GM19452 (cell line): Measurements from ENCODE around the gene RNF114.
A peak's percentile ranks its signal among the peaks of the same experiment; 100 is the strongest.
"Not testable (repeated sequence)": the region's sequence is repeated elsewhere in the genome, so short reads cannot be mapped to it uniquely, and the experiment has no call there.

Experiments
- ATAC-seq: cut with Tn5 transposase; IDR thresholded peaks from one replicate; pipeline ENCODE4 v1.9.1; 2021; ENCODE audit not compliant: unreplicated experiment

RNF114 gene

GRCh38 chr20:49936153-49937026, at the start of gene RNF114:
Gene RNF114, plus strand, starts transcription at chr20:49936397. Its CDS starts 16 bp downstream, at chr20:49936413.
- ATAC-seq = peak; percentile 64

- ATAC-seq = no peak
Observed at GRCh38 chr20:49886571-49887213, 49.5 kb upstream of the RNF114 start.

GRCh38 chr20:49887251-49888211, 48.7 kb upstream of the RNF114 start:
- no peak for ATAC-seq

GRCh38 chr20:49888212-49889000, 47.8 kb upstream of the RNF114 start:
- no peak for ATAC-seq

GRCh38 chr20:49889001-49889934, 46.9 kb upstream of the RNF114 start:
- ATAC-seq = no peak

- no peak for ATAC-seq
Observed at GRCh38 chr20:49889935-49890333, 46.3 kb upstream of the RNF114 start.

GRCh38 chr20:49890471-49891361, 45.5 kb upstream of the RNF114 start:
- no peak for ATAC-seq

GRCh38 chr20:49891476-49892110, 44.6 kb upstream of the RNF114 start:
- ATAC-seq = no peak

- ATAC-seq = no peak
Observed at GRCh38 chr20:49892260-49892659, 43.9 kb upstream of the RNF114 start.

GRCh38 chr20:49892817-49893216, 43.4 kb upstream of the RNF114 start:
- no peak for ATAC-seq

- no peak for ATAC-seq
Observed at GRCh38 chr20:49893242-49894072, 42.7 kb upstream of the RNF114 start.

GRCh38 chr20:49894073-49894470, 42.1 kb upstream of the RNF114 start:
- no peak for ATAC-seq

- ATAC-seq = not testable (repeated sequence)
Observed at GRCh38 chr20:49895474-49896093, 40.6 kb upstream of the RNF114 start.

- no peak for ATAC-seq
Observed at GRCh38 chr20:49896204-49896603, 40.0 kb upstream of the RNF114 start.

- ATAC-seq = no peak
Observed at GRCh38 chr20:49899541-49900383, 36.4 kb upstream of the RNF114 start.

- ATAC-seq = no peak
Observed at GRCh38 chr20:49901588-49901987, 34.6 kb upstream of the RNF114 start.
